T-helper 1 cell treated with Interleukin-12 subunit alpha and Interleukin-12 subunit beta and Interleukin-4 antibody, amounts not matched to agents 30 μg/mL and 1 μg/mL, for 36 hours (primary cell): Measurements from ENCODE around the gene AOPEP.

ENCODE experiments used
- H3K27ac Mint-ChIP-seq: one replicate; pipeline ENCODE4 v1.8.0; 2021; ENCODE audit warnings: mild to moderate bottlenecking, mixed read lengths
- H3K27me3 Mint-ChIP-seq: one replicate; pipeline ENCODE4 v1.8.0; 2021; ENCODE audit warnings: low read depth, mixed read lengths
- H3K36me3 Mint-ChIP-seq: one replicate; pipeline ENCODE4 v1.8.0; 2021; ENCODE audit warnings: low read depth, mixed read lengths
- H3K4me1 Mint-ChIP-seq: one replicate; pipeline ENCODE4 v1.8.0; 2021; ENCODE audit warnings: low read depth, mixed read lengths
- H3K4me3 Mint-ChIP-seq: one replicate; pipeline ENCODE4 v1.8.0; 2021; ENCODE audit warnings: mild to moderate bottlenecking, moderate library complexity, mixed read lengths
- H3K9me3 Mint-ChIP-seq: one replicate; pipeline ENCODE4 v1.8.0; 2021; ENCODE audit warnings: mixed read lengths

AOPEP gene

GRCh38 chr9:94973451-94973941 is 247.0 kb downstream of the AOPEP start:
- no peaks in the 10 kb centered on the region for H3K4me1 Mint-ChIP-seq
- H3K27ac Mint-ChIP-seq: no peak overlapping the region
- no peaks in the 10 kb centered on the region for H3K27me3 Mint-ChIP-seq
- H3K36me3 Mint-ChIP-seq: no peaks in the 10 kb centered on the region
- H3K9me3 Mint-ChIP-seq: no peaks in the 10 kb centered on the region
- H3K4me3 Mint-ChIP-seq: no peak overlapping the region

GRCh38 chr9:94974154-94974879 is 247.8 kb downstream of the AOPEP start:
- Mint-ChIP-seq H3K27me3 (no peaks in the 10 kb centered on the region), H3K4me1 (no peaks in the 10 kb centered on the region), H3K36me3 (no peaks in the 10 kb centered on the region), H3K27ac (no peak overlapping the region), H3K9me3 (no peaks in the 10 kb centered on the region), H3K4me3 (no peak overlapping the region)

DNA sequence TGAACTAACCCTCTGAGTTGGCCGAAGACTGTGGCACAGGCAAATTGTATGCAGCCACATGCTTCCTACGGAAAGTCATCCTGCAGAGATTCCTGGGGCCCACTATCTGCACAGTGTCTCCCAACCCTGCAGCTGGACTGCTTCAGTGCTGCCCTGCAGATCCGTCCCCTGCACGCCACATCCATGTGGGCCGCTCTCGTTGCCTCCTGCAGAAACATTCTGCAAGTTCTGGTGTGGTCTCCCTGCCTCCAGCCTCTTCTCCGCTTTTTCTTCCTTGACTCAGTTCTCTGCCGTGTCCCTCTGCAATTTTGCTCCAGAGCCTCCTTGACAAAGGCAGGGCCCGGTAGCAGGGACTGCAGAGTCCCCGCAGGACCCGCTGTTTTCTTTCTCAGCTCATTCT is 249.0 kb downstream of the AOPEP start:
- H3K36me3 Mint-ChIP-seq: no peaks in the 10 kb centered on the region
- H3K27ac Mint-ChIP-seq: no peak overlapping the region
- no peak overlapping the region for H3K4me3 Mint-ChIP-seq
- H3K9me3 Mint-ChIP-seq: no peaks in the 10 kb centered on the region
- no peaks in the 10 kb centered on the region for H3K4me1 Mint-ChIP-seq
- H3K27me3 Mint-ChIP-seq: no peaks in the 10 kb centered on the region

- H3K4me1 Mint-ChIP-seq: no peaks in the 10 kb centered on the region
- H3K27ac Mint-ChIP-seq: no peak overlapping the region
- H3K4me3 Mint-ChIP-seq: no peak overlapping the region
- H3K9me3 Mint-ChIP-seq: no peaks in the 10 kb centered on the region
- no peaks in the 10 kb centered on the region for H3K36me3 Mint-ChIP-seq
- H3K27me3 Mint-ChIP-seq: no peaks in the 10 kb centered on the region
These were observed 249.6 kb downstream of the AOPEP start for GRCh38 chr9:94976077-94976476.

GRCh38 chr9:94977416-94977815 is 250.9 kb downstream of the AOPEP start:
- Mint-ChIP-seq H3K27me3 (no peaks in the 10 kb centered on the region), H3K9me3 (no peaks in the 10 kb centered on the region), H3K4me3 (no peak overlapping the region), H3K36me3 (no peaks in the 10 kb centered on the region), H3K27ac (no peak overlapping the region), H3K4me1 (no peaks in the 10 kb centered on the region)

- H3K4me1 Mint-ChIP-seq: peaks cover 4% of the 10 kb centered on the region
- no peak overlapping the region for H3K27ac Mint-ChIP-seq
- H3K27me3 Mint-ChIP-seq: no peaks in the 10 kb centered on the region
- no peaks in the 10 kb centered on the region for H3K9me3 Mint-ChIP-seq
- H3K36me3 Mint-ChIP-seq: no peaks in the 10 kb centered on the region
- no peak overlapping the region for H3K4me3 Mint-ChIP-seq
These were observed 253.5 kb downstream of the AOPEP start for GRCh38 chr9:94979904-94980507.

DNA sequence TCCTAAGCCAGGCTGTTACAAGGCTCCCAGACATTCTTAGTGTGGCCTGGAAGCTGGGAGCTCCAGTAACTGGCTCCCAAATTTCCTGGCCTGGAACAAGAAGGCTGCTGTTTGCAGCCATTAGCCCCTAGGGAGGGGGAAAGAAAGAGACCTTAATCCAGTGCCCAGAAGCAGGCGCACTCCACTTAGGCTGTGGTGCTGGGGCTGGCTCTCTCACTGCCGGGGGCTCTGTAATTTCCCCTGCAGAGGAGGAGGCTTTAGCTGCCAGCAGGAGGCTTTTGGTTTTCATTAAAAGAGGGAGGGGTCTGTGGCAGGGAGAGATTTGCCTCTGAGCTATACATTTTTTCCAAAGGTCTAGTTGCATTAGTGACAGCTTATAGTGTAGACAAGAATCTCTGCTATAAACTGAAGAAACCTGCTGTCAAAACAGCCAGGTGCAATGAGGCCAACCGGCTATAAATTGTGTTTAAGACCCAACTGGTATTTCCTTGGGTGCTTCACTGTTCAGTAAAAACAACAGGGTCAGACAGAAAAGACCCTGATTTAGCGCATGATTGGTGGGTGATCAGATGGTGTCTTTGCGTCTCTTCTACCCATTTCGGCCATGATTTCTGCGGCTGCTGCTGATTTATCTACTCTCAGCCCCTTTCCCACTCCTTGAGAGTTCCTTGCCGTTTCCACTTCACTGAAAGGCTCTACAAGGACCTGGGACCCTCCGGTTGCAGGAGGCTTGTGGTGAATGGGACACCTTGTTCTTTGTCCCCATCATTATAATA is 254.6 kb downstream of the AOPEP start:
- Mint-ChIP-seq H3K36me3 (no peaks in the 10 kb centered on the region), H3K4me3 (no peak overlapping the region), H3K27me3 (no peaks in the 10 kb centered on the region), H3K27ac (no peak overlapping the region), H3K4me1 (peaks cover 4% of the 10 kb centered on the region), H3K9me3 (no peaks in the 10 kb centered on the region)

- no peaks in the 10 kb centered on the region for H3K27me3 Mint-ChIP-seq
- no peaks in the 10 kb centered on the region for H3K9me3 Mint-ChIP-seq
- H3K4me1 Mint-ChIP-seq: peaks cover 4% of the 10 kb centered on the region
- no peak overlapping the region for H3K27ac Mint-ChIP-seq
- no peaks in the 10 kb centered on the region for H3K36me3 Mint-ChIP-seq
- no peak overlapping the region for H3K4me3 Mint-ChIP-seq
These were observed 255.2 kb downstream of the AOPEP start for GRCh38 chr9:94981723-94982090.

DNA sequence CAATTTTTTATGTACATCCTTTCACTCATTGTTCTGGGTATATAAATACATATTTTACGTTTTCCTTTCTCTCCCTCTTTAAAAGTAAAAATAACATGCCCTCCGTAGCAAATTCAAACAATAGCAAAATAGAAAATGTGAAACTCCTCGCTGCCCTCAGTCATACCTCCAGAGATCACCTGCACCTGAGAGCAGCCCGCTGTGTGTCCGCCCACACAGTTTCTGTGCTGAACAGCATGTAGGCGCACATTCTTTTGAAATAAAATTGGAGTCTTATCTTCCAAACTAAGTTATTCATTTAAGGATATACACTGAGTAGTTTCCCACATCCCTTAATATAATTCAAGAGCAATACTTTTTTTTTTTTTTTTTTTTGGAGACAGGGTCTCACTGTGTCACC is 255.7 kb downstream of the AOPEP start:
- Mint-ChIP-seq H3K4me3 (no peak overlapping the region), H3K9me3 (no peaks in the 10 kb centered on the region), H3K4me1 (peaks cover 4% of the 10 kb centered on the region), H3K27ac (no peak overlapping the region), H3K36me3 (no peaks in the 10 kb centered on the region), H3K27me3 (peaks cover 3% of the 10 kb centered on the region)

- H3K4me3 Mint-ChIP-seq: no peak overlapping the region
- peaks cover 4% of the 10 kb centered on the region for H3K4me1 Mint-ChIP-seq
- H3K27ac Mint-ChIP-seq: no peak overlapping the region
- H3K27me3 Mint-ChIP-seq: peaks cover 4% of the 10 kb centered on the region
- H3K9me3 Mint-ChIP-seq: no peaks in the 10 kb centered on the region
- H3K36me3 Mint-ChIP-seq: no peaks in the 10 kb centered on the region
These were observed 257.1 kb downstream of the AOPEP start for GRCh38 chr9:94983552-94983951.

DNA sequence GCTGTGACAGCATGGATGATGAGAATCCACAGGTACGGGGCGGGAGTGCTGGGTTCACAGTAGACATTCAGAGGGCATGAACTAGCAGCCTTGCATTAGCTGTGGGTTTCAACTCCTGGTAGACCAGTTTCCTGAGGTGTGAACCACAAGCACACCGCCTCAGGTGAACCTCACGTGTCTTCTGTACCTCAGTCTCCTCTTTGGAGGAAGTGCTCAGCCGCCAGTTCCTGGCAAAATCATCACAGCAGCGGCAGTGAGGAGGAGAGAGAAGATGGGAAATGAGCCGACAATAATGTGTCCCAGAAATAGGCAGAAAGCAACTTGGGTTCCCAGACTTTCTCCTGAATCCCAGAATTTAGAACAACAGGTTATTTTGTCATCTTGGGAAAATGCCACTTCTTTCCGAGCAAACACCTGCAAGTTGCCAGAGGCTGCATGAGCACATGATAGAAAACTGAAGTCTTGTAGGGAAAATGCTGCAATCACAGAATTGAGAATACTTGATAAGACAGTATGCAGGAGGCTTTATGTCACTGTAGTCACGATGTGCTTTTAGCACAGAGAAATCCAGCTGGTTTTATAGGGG is 258.5 kb downstream of the AOPEP start:
- Mint-ChIP-seq H3K4me3 (no peak overlapping the region), H3K27ac (no peak overlapping the region), H3K9me3 (no peaks in the 10 kb centered on the region)

DNA sequence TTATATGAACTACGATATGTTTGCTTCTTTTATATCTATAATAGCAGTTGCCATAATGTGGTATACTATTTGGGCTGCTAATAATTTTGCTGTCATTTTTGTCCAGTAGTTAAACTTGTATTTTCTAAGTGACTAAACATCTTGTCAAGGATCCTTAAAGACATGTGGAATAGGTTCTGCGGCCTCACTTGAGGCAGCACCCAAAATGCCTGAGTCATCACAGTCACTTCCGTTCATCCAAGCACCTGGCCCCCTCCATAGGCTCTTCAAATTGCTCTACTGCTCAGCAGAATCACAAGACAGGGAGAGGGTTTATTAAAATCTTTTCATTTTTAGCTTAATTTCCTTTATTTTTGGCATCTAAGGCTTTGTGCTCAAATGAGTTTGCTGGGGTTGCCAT is 259.1 kb downstream of the AOPEP start:
- Mint-ChIP-seq H3K4me3 (no peak overlapping the region), H3K27me3 (peaks cover 4% of the 10 kb centered on the region), H3K36me3 (no peaks in the 10 kb centered on the region), H3K9me3 (no peaks in the 10 kb centered on the region), H3K4me1 (peaks cover 4% of the 10 kb centered on the region), H3K27ac (no peak overlapping the region)

More for the DNA sequence above, 258.5 kb downstream of the AOPEP start:
- Mint-ChIP-seq H3K27me3 (peaks cover 4% of the 10 kb centered on the region), H3K4me1 (peaks cover 4% of the 10 kb centered on the region), H3K36me3 (no peaks in the 10 kb centered on the region)

GRCh38 chr9:94987731-94988130 is 261.2 kb downstream of the AOPEP start:
- H3K4me1 Mint-ChIP-seq: peaks cover 4% of the 10 kb centered on the region
- H3K27me3 Mint-ChIP-seq: peaks cover 4% of the 10 kb centered on the region
- no peak overlapping the region for H3K27ac Mint-ChIP-seq
- no peaks in the 10 kb centered on the region for H3K36me3 Mint-ChIP-seq
- H3K9me3 Mint-ChIP-seq: no peaks in the 10 kb centered on the region
- no peak overlapping the region for H3K4me3 Mint-ChIP-seq

DNA sequence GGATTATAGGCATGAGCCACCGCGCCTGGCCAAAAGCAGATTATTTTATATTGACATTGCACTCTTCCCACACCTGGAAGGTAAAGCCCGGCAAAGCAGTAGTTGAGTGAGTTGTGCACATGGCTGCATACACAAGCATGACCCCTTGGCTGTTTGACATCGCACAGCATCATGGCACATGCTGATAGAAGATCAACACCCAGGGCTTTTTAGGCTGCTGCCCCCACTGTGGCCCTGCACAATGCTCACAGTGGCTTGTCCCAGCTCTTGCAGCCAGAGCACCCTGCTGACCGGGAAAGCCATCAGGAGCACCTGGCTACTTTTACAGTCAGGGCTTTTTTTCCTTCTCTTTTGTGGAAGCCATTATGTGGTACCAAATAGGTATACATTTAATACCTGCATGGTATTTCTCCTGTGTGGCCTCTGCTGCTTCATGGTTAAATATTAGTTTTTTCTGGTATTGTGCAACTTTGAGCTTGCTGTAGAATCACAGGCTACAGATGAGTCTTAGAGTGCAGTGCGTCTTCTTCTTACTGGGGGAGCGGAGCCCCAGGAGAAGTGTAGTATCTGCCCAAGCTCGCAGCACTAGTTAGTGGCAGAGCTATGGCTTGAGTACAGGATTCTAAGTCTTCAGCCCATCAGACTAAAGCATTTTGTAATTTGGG is 264.5 kb downstream of the AOPEP start:
- Mint-ChIP-seq H3K27me3 (peaks cover 4% of the 10 kb centered on the region), H3K27ac (no peak overlapping the region), H3K36me3 (peaks cover 1% of the 10 kb centered on the region), H3K4me3 (no peak overlapping the region), H3K9me3 (no peaks in the 10 kb centered on the region), H3K4me1 (no peaks in the 10 kb centered on the region)
